ENCODE results near the gene SRR. TPM values are rescaled to one million over a fixed set of nuclear protein-coding genes. Genes with fewer than 3 reads are reported as not detected.
A peak's percentile ranks its signal among the peaks of the same experiment; 100 is the strongest.

The SRR gene
- total and polyA plus RNA-seq, 8 donors = 2.0 to 9.9 (median 5.2) TPM

DNA sequence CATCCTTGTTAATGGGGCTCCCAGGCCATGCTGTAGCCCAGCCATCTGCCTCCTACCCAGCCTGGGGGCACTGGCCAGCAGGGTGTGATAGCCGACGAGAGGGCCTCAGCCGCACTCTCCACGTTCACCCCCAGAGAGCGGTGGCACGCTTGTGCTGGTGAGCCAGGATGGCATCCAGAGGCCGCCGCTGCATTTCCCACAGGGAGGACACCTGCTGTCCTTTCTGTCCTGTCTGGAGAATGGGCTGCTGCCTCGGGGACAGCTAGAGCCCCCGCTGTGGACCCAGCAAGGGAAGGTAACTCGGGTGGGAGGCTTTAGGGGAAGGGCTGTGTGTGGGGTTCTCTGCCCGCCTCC is 61.0 kb downstream of the SRR start:
- H3K27me3 ChIP-seq = no peaks in the 10 kb centered on the region
- WGBS, 2 donors = 86 to 93% methylated on average over 12 of the region's 12 CpGs
- TF ChIP-seq, protein P1, sequence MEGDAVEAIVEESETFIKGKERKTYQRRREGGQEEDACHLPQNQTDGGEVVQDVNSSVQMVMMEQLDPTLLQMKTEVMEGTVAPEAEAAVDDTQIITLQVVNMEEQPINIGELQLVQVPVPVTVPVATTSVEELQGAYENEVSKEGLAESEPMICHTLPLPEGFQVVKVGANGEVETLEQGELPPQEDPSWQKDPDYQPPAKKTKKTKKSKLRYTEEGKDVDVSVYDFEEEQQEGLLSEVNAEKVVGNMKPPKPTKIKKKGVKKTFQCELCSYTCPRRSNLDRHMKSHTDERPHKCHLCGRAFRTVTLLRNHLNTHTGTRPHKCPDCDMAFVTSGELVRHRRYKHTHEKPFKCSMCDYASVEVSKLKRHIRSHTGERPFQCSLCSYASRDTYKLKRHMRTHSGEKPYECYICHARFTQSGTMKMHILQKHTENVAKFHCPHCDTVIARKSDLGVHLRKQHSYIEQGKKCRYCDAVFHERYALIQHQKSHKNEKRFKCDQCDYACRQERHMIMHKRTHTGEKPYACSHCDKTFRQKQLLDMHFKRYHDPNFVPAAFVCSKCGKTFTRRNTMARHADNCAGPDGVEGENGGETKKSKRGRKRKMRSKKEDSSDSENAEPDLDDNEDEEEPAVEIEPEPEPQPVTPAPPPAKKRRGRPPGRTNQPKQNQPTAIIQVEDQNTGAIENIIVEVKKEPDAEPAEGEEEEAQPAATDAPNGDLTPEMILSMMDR (IDR thresholded peaks at IDR 0.05) = no peak
- no peaks in the 10 kb centered on the region for H3K9me3 ChIP-seq
- H3K36me3 ChIP-seq = peaks cover 0 to 8% (median 0%) of the 10 kb centered on the region in 3 donors
- peak in 2 of 6 donors; percentile 11 to 59 for DNase-seq
- H3K4me1 ChIP-seq = no peaks in the 10 kb centered on the region
- no peak for FAIRE-seq
- H3K4me3 ChIP-seq = no peak overlapping the region
- ATAC-seq = no peak
- H3K27ac ChIP-seq = no peak overlapping the region
- intact Hi-C loops (cut with DNase I) = no loop called here

DNA sequence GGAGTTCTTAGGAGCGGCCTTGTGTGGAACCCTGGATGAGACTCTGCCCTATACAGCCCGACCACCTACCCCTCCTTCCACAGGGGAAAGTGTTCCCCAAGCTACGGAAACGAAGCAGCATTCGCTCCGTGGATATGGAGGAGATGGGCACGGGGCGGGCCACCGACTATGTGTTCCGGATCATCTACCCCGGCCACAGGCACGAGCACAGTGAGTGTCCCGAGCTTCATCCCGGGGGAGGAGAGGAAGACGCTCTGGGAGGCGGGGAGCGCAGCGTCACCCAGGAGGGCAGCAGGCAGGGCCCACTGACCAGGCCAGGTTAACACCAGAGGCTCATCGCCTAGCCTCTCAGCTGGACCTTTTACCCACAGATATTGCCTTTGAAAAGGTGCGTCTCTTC is 61.4 kb downstream of the SRR start:
- H3K4me1 ChIP-seq = no peaks in the 10 kb centered on the region
- ATAC-seq (no peak), DNase-seq (peak in 1 of 6 donors; percentile 51), FAIRE-seq (no peak)
- TF ChIP-seq, protein P1 (IDR thresholded peaks at IDR 0.05) = no peak
- H3K27ac ChIP-seq = no peak overlapping the region
- H3K27me3 ChIP-seq = no peaks in the 10 kb centered on the region
- no peaks in the 10 kb centered on the region for H3K9me3 ChIP-seq
- 95 to 97% methylated on average over 20 of the region's 20 CpGs for WGBS, 2 donors
- no peak overlapping the region for H3K4me3 ChIP-seq
- H3K36me3 ChIP-seq = peaks cover 0 to 8% (median 0%) of the 10 kb centered on the region in 3 donors
- intact Hi-C loops (cut with DNase I) = no loop called here

DNA sequence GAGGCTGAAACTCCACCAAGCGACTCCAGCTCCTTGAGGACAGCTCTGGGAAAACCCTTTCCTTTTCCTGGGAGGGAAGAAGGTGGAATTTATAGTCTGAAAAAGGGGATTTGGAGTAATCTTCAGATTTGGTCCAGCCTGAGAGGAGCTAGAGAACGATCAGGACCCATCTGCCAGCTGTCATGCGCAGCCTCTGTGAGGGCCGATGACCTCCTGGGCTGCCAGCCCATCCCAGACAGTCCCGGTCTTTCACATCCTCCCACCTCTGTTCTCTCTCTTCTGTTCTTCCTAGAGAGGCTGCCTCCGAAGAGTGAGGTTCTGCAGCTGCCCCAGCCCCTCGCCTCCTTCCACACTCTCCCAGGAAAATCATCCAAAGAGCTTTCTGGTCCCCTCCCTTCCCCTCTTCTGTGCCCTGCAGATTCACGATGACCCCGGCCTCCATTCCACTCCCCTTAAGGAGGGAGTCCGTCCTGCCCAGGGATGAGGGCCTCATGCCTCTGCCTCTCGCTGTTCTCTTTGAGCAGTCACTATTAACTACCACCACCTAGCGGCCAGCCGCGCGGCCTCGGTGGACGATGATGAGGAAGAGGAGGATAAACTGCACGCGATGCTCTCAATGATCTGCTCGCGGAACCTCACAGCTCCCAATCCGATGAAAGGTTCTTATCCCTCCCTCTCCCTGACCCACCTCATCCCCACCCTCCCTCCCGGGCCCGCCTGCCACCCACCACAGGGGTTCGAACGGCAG is 63.2 kb downstream of the SRR start:
- Histone ChIP-seq H3K36me3 (peaks cover 0 to 8% (median 0%) of the 10 kb centered on the region in 3 donors), H3K4me3 (no peak overlapping the region), H3K9me3 (no peaks in the 10 kb centered on the region), H3K27me3 (no peaks in the 10 kb centered on the region), H3K4me1 (no peaks in the 10 kb centered on the region), H3K27ac (no peak overlapping the region)
- DNase-seq (peak in 1 of 6 donors; percentile 15), FAIRE-seq (no peak), ATAC-seq (no peak)
- intact Hi-C loops (cut with DNase I) = no loop called here
- TF ChIP-seq, protein P1 (IDR thresholded peaks at IDR 0.05) = no peak
- 89 to 90% methylated on average over 26 of the region's 26 CpGs for WGBS, 2 donors

DNA sequence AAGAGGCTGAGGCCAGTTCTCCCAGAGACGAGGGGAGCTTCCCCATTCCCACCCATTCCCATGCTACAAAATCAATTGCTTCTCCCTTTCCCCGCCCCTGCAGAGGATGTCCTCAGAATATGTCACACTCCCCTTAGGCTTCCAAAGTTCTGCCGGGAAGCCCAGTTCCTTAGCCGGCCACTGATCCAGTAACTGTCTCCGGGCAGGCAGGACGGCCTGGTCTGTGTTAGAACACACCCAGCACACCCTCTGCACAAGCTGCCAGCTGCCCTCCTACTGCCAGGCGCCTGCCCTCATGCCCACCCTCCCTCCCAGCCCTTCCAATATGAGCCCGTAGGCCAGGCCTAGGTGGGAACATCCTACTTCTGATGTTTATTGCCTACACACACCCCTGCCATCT is 64.6 kb downstream of the SRR start:
- DNase-seq = no peak
- 88 to 89% methylated on average over 7 to 8 of the region's 8 CpGs for WGBS, 2 donors
- no peak for ATAC-seq
- Histone ChIP-seq H3K4me3 (no peak overlapping the region), H3K4me1 (no peaks in the 10 kb centered on the region), H3K27ac (no peak overlapping the region), H3K27me3 (no peaks in the 10 kb centered on the region), H3K36me3 (peaks cover 0 to under 1% (median 0%) of the 10 kb centered on the region in 3 donors), H3K9me3 (no peaks in the 10 kb centered on the region)
- TF ChIP-seq, protein P1 (IDR thresholded peaks at IDR 0.05) = no peak
- no peak for FAIRE-seq
- intact Hi-C loops (cut with DNase I) = no loop called here

DNA sequence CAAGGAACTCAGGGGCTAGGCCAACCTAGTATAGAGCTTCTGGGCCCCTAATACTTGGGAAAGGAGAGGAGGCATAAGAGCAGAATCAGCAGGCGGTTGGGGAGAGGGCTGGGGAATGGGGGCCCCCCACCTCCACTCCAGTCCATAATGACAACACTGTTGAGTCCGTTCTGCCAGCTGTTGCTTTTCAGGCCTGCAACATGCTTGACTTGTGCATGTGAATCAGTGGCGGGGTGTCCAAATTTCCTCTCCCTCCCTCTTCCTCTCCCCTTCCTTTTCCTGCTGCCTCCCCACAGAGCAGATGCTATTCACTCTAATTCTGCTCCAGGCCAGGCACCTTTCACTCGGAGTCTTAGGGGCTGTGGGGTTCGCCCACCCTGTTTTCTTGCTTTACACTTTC is 65.3 kb downstream of the SRR start:
- 82 to 93% methylated on average over 5 of the region's 5 CpGs for WGBS, 2 donors
- H3K27me3 ChIP-seq = no peaks in the 10 kb centered on the region
- H3K9me3 ChIP-seq = no peaks in the 10 kb centered on the region
- no peaks in the 10 kb centered on the region for H3K36me3 ChIP-seq
- FAIRE-seq (no peak), ATAC-seq (no peak), DNase-seq (no peak)
- H3K4me1 ChIP-seq = no peaks in the 10 kb centered on the region
- H3K4me3 ChIP-seq = no peak overlapping the region
- TF ChIP-seq, protein P1 (IDR thresholded peaks at IDR 0.05) = no peak
- intact Hi-C loops (cut with DNase I) = no loop called here
- no peak overlapping the region for H3K27ac ChIP-seq

Data from pancreas (tissue), 10 donors.